ENCODE results near the gene LRRC39. TPM values are rescaled to one million over a fixed set of nuclear protein-coding genes. Genes with fewer than 3 reads are reported as not detected.

The LRRC39 gene
- total RNA-seq, 1 donor from 2014 or later = 0.57 TPM

- H3K4me2 ChIP-seq (ENCODE audit: low read length) = no peak overlapping the region
- Mint-ChIP-seq H3K4me3 (ENCODE audit: unreplicated experiment) (no peak overlapping the region), H3K27ac (ENCODE audit: unreplicated experiment) (no peak overlapping the region), H3K9me3 (ENCODE audit: unreplicated experiment) (no peaks in the 10 kb centered on the region), H3K36me3 (ENCODE audit: low read depth, unreplicated experiment) (no peaks in the 10 kb centered on the region), H3K4me1 (ENCODE audit: low read depth, unreplicated experiment) (no peaks in the 10 kb centered on the region), H3K27me3 (ENCODE audit: low read depth, unreplicated experiment) (no peaks in the 10 kb centered on the region)
- DNase-seq (ENCODE audit: low read depth) (peak; percentile 71), FAIRE-seq (peak; percentile 39)
- H3K79me2 ChIP-seq (ENCODE audit: insufficient read depth, low read length) = no peaks in the 10 kb centered on the region
- no peaks in the 10 kb centered on the region for H4K20me1 ChIP-seq (ENCODE audit: insufficient read depth, low read length)
- no peaks in the 10 kb centered on the region for H3K9me3 ChIP-seq (ENCODE audit: insufficient read depth, low read depth, low read length)
- no peaks in the 10 kb centered on the region for H3K4me1 ChIP-seq (ENCODE audit: insufficient read depth, low read length)
- no peaks in the 10 kb centered on the region for H3K27me3 ChIP-seq (ENCODE audit: insufficient read depth, low read length)
- H3K36me3 ChIP-seq (ENCODE audit: insufficient read depth, low read length) = no peaks in the 10 kb centered on the region
- H3K9ac ChIP-seq (ENCODE audit: low read length) = no peak overlapping the region
- no peak overlapping the region for H3K4me3 ChIP-seq (ENCODE audit: insufficient read depth, low read depth, low read length)
- H3K27ac ChIP-seq (ENCODE audit: low read depth, low read length) = no peak overlapping the region
- no peak overlapping the region for H2AFZ ChIP-seq (ENCODE audit: low read depth, low read length)
- TF ChIP-seq EZH2 (IDR thresholded peaks at IDR 0.05; ENCODE audit: insufficient read depth, low read length) = no peak
- TF ChIP-seq CTCF (IDR thresholded peaks at IDR 0.05; ENCODE audit: insufficient read depth, low read depth, low read length) = no peak
Observed at GRCh38 chr1:100164216-100164615, 13.8 kb downstream of the LRRC39 start.

- H3K4me2 ChIP-seq (ENCODE audit: low read length) = no peak overlapping the region
- H3K4me1 ChIP-seq (ENCODE audit: insufficient read depth, low read length) = no peaks in the 10 kb centered on the region
- H3K27ac ChIP-seq (ENCODE audit: low read depth, low read length) = no peak overlapping the region
- H2AFZ ChIP-seq (ENCODE audit: low read depth, low read length) = no peak overlapping the region
- no peaks in the 10 kb centered on the region for H4K20me1 ChIP-seq (ENCODE audit: insufficient read depth, low read length)
- H3K9me3 ChIP-seq (ENCODE audit: insufficient read depth, low read depth, low read length) = no peaks in the 10 kb centered on the region
- H3K27me3 Mint-ChIP-seq (ENCODE audit: low read depth, unreplicated experiment) = no peaks in the 10 kb centered on the region
- no peaks in the 10 kb centered on the region for H3K27me3 ChIP-seq (ENCODE audit: insufficient read depth, low read length)
- no peaks in the 10 kb centered on the region for H3K79me2 ChIP-seq (ENCODE audit: insufficient read depth, low read length)
- no peak overlapping the region for H3K27ac Mint-ChIP-seq (ENCODE audit: unreplicated experiment)
- H3K4me3 Mint-ChIP-seq (ENCODE audit: unreplicated experiment) = no peak overlapping the region
- H3K36me3 Mint-ChIP-seq (ENCODE audit: low read depth, unreplicated experiment) = no peaks in the 10 kb centered on the region
- no peaks in the 10 kb centered on the region for H3K36me3 ChIP-seq (ENCODE audit: insufficient read depth, low read length)
- TF ChIP-seq CTCF (IDR thresholded peaks at IDR 0.05; ENCODE audit: insufficient read depth, low read depth, low read length) = no peak
- no peak for TF ChIP-seq EZH2 (IDR thresholded peaks at IDR 0.05; ENCODE audit: insufficient read depth, low read length)
- no peaks in the 10 kb centered on the region for H3K4me1 Mint-ChIP-seq (ENCODE audit: low read depth, unreplicated experiment)
- no peak overlapping the region for H3K9ac ChIP-seq (ENCODE audit: low read length)
- no peak for DNase-seq (ENCODE audit: low read depth)
- H3K9me3 Mint-ChIP-seq (ENCODE audit: unreplicated experiment) = no peaks in the 10 kb centered on the region
- FAIRE-seq = no peak
- no peak overlapping the region for H3K4me3 ChIP-seq (ENCODE audit: insufficient read depth, low read depth, low read length)
Observed at GRCh38 chr1:100162881-100163280, 15.2 kb downstream of the LRRC39 start.

GRCh38 chr1:100152271-100152670 is 25.8 kb downstream of the LRRC39 start:
- H3K9me3 Mint-ChIP-seq (ENCODE audit: unreplicated experiment) = no peaks in the 10 kb centered on the region
- H3K4me2 ChIP-seq (ENCODE audit: low read length) = no peak overlapping the region
- H3K4me1 ChIP-seq (ENCODE audit: insufficient read depth, low read length) = no peaks in the 10 kb centered on the region
- no peaks in the 10 kb centered on the region for H3K27me3 Mint-ChIP-seq (ENCODE audit: low read depth, unreplicated experiment)
- FAIRE-seq (no peak), DNase-seq (ENCODE audit: low read depth) (no peak)
- H3K27ac Mint-ChIP-seq (ENCODE audit: unreplicated experiment) = no peak overlapping the region
- H3K4me3 Mint-ChIP-seq (ENCODE audit: unreplicated experiment) = no peak overlapping the region
- no peaks in the 10 kb centered on the region for H3K4me1 Mint-ChIP-seq (ENCODE audit: low read depth, unreplicated experiment)
- H3K36me3 Mint-ChIP-seq (ENCODE audit: low read depth, unreplicated experiment) = no peaks in the 10 kb centered on the region
- H3K4me3 ChIP-seq (ENCODE audit: insufficient read depth, low read depth, low read length) = no peak overlapping the region
- no peaks in the 10 kb centered on the region for H3K79me2 ChIP-seq (ENCODE audit: insufficient read depth, low read length)
- H2AFZ ChIP-seq (ENCODE audit: low read depth, low read length) = no peak overlapping the region
- H4K20me1 ChIP-seq (ENCODE audit: insufficient read depth, low read length) = no peaks in the 10 kb centered on the region
- H3K36me3 ChIP-seq (ENCODE audit: insufficient read depth, low read length) = peaks cover 4% of the 10 kb centered on the region
- H3K9ac ChIP-seq (ENCODE audit: low read length) = no peak overlapping the region
- TF ChIP-seq CTCF (IDR thresholded peaks at IDR 0.05; ENCODE audit: insufficient read depth, low read depth, low read length) (no peak), EZH2 (IDR thresholded peaks at IDR 0.05; ENCODE audit: insufficient read depth, low read length) (no peak)
- no peak overlapping the region for H3K27ac ChIP-seq (ENCODE audit: low read depth, low read length)
- H3K9me3 ChIP-seq (ENCODE audit: insufficient read depth, low read depth, low read length) = no peaks in the 10 kb centered on the region
- no peaks in the 10 kb centered on the region for H3K27me3 ChIP-seq (ENCODE audit: insufficient read depth, low read length)
